GM12878 (cell line): Measurements from ENCODE around the gene SMIM43. TPM values are rescaled to one million over a fixed set of nuclear protein-coding genes. Genes with fewer than 3 reads are reported as not detected.

Experiments used
- ATAC-seq: fragments of 200-7000 bp; cut with Tn5 transposase; 3 replicates; pipeline ENCODE4 v1.9.1; 2020; ENCODE audit warnings: mild to moderate bottlenecking, moderate library complexity
- BruUV-seq: library from RNA; stranded (reverse); fragments of 400-500 nt; replicated peaks from 2 replicates; lab custom pipeline; 2021; lab: Mats Ljungman, UMichigan
- CTCF ChIA-PET: fragments of 300-600 bp; sonication (Branson Sonifier 250); formaldehyde crosslinking; extraction: SDS; loops from one replicate; lab custom pipeline; 2021; ENCODE audit warnings: inconsistent platforms; lab: Yijun Ruan, JAX
- POLR2A ChIA-PET: fragments of 350-600 bp; formaldehyde crosslinking; extraction: SDS; loops from one replicate; lab custom pipeline; 2021; ENCODE audit warnings: inconsistent platforms; lab: Charles Lee
- RAD21 ChIA-PET: fragments of 300-600 bp; sonication (Branson Sonifier 250); formaldehyde crosslinking; loops from one replicate; lab custom pipeline; 2023; ENCODE audit warnings: antibody characterized with exemption; ENCODE audit not compliant: unreplicated experiment; lab: Charles Lee
- SMC1A ChIA-PET: fragments of 300-600 bp; sonication (Branson Sonifier 250); formaldehyde crosslinking; loops from one replicate; lab custom pipeline; 2023; ENCODE audit not compliant: unreplicated experiment, uncharacterized antibody; lab: Charles Lee
- DNase-seq: peaks from one replicate; pipeline ENCODE4 v3.0.0-alpha.2; 2011; ENCODE audit warnings: low read depth, low spot score
- FAIRE-seq: peaks from 3 replicates; lab custom pipeline; 2011; peaks lifted over from hg19 to GRCh38; lab: Jason Lieb, UNC
- H2AFZ ChIP-seq: 2 replicates; pipeline ENCODE4 v1.6.0; 2011; ENCODE audit warnings: low read depth, low read length, control low read depth; ENCODE audit not compliant: control insufficient read depth
- H3K27ac ChIP-seq: 2 replicates; pipeline ENCODE4 v1.5.1; 2011; ENCODE audit warnings: control low read depth; ENCODE audit not compliant: control insufficient read depth, insufficient read depth
- H3K27me3 ChIP-seq, 2 experiments: replicated peaks in 1 of 2; 2 replicates each; pipeline versions ENCODE4 v1.6.0 to v1.6.1; 2011; ENCODE audit warnings: low read length in 1 of 2; ENCODE audit not compliant: control insufficient read depth in 2 of 2, insufficient read depth in 2 of 2
- H3K36me3 ChIP-seq, 2 experiments: 2 replicates each; pipeline ENCODE4 v1.5.1; 2011; ENCODE audit warnings: low read length in 1 of 2; ENCODE audit not compliant: control insufficient read depth in 2 of 2, insufficient read depth in 2 of 2
- H3K4me1 ChIP-seq: 2 replicates; pipeline ENCODE4 v1.6.1; 2011; ENCODE audit warnings: mild to moderate bottlenecking, low read length, moderate library complexity, mixed read lengths; ENCODE audit not compliant: control insufficient read depth, insufficient read depth
- H3K4me2 ChIP-seq: 2 replicates; pipeline ENCODE4 v1.6.0; 2011; ENCODE audit warnings: control low read depth; ENCODE audit not compliant: control insufficient read depth, insufficient read depth
- H3K4me3 ChIP-seq: fragments of 200-600 bp; sonication (generic); 2 replicates; pipeline ENCODE4 v1.5.1; 2016
- H3K79me2 ChIP-seq: 2 replicates; pipeline ENCODE4 v1.6.0; 2011; ENCODE audit warnings: low read length; ENCODE audit not compliant: control insufficient read depth, insufficient read depth
- H3K9ac ChIP-seq: 2 replicates; pipeline ENCODE4 v1.8.0; 2011; ENCODE audit warnings: low read length, control low read depth, mixed read lengths; ENCODE audit not compliant: control insufficient read depth, insufficient read depth
- H3K9me3 ChIP-seq: replicated peaks from 3 replicates; pipeline ENCODE4 v1.5.1; 2011; ENCODE audit warnings: mild to moderate bottlenecking, low read length; ENCODE audit not compliant: control insufficient read depth, insufficient read depth
- H4K20me1 ChIP-seq: 2 replicates; pipeline ENCODE4 v1.6.0; 2011; ENCODE audit not compliant: control insufficient read depth, insufficient read depth
- MLLT1 ChIP-seq: fragments of 450-650 bp; IDR thresholded peaks from 2 replicates; pipeline ENCODE4 v1.6.1; 2016; ENCODE audit warnings: mild to moderate bottlenecking
- POU2F2 ChIP-seq: IDR thresholded peaks from 3 replicates; pipeline ENCODE4 v1.6.1; 2011; ENCODE audit warnings: low read depth, mild to moderate bottlenecking, low read length, borderline replicate concordance
- WGBS: methylation state at CpG from one replicate; pipeline ENCODE4 v1.1.6; 2016; ENCODE audit warnings: low lambda C conversion rate; ENCODE audit not compliant: insufficient replicate concordance, insufficient coverage; ENCODE audit errors: missing lambda C conversion rate; 5-methylcytosine and 5-hydroxymethylcytosine counted together
- in situ Hi-C: fragments of 300-500 bp; cut with MboI; formaldehyde crosslinking; loops from 9 replicates; pipeline ENCODE4 v1.14.3; 2018; ENCODE audit warnings: mixed read lengths
- intact Hi-C: fragments of 100-400 bp; cut with micrococcal nuclease; formaldehyde crosslinking; loops from one replicate; pipeline ENCODE4 v1.14.2; 2022; ENCODE audit not compliant: unreplicated experiment
- polyA plus RNA-seq, 11 experiments: library from polyadenylated mRNA; depleted of rRNA in 4 of 11; unstranded in 6 of 11; stranded (reverse) in 5 of 11; fragments of >200 nt; fragmentation: Nextera tagmentation in 4 of 11; fragmentation: Illumina TruSeq in 1 of 11; extraction: Ambion mirVana in 4 of 11; extraction: Trizol in 1 of 11; gene quantifications; 1 replicate in 1 of 11; 2 replicates in 10 of 11; pipeline versions ENCODE4 v1.2.1 to v1.2.3, GENCODE V29; 2011 to 2016; ENCODE audit warnings: inconsistent platforms in 2 of 11, missing spikeins in 2 of 11, low read depth in 1 of 11
- total RNA-seq, 4 experiments: library from RNA; depleted of rRNA in 3 of 4; stranded (reverse); fragments of >200 nt in 3 of 4; fragmentation: Illumina TruSeq in 1 of 4; extraction: Trizol in 1 of 4; gene quantifications; 2 replicates each; pipeline versions ENCODE4 v1.2.1 to v1.2.3, GENCODE V29; 2013 to 2021

The SMIM43 gene
- total and polyA plus RNA-seq, 10 of the 15 experiments (the other 5 are each of a cell fraction or from before 2014, with no cell fraction given), result 0.12 TPM; not detected in 9

- POLR2A ChIA-PET, result interaction anchor here (1.0 to 3.6 kb wide), 4 partner anchors 11 to 22 kb away, joined by 3 to 19 read pairs (median 8); partner anchors contain the start of gene EXOSC9
- Histone ChIP-seq H3K4me2 (no peak overlapping the region), H3K9me3 (no peaks in the 10 kb centered on the region), H3K36me3 (no peaks in the 10 kb centered on the region), H3K79me2 (no peaks in the 10 kb centered on the region), H3K27ac (no peak overlapping the region), H3K9ac (no peak overlapping the region), H3K27me3 (no peaks in the 10 kb centered on the region; a peak in 1 of 4 replicates), H4K20me1 (no peaks in the 10 kb centered on the region), H3K4me3 (no peak overlapping the region), H3K4me1 (peaks cover 12% of the 10 kb centered on the region), H2AFZ (no peak overlapping the region)
- DNase-seq (no peak), FAIRE-seq (no peak), ATAC-seq (peak; percentile 11; the same call in 2 of the 3 replicates)
- RAD21 ChIA-PET, result interaction anchor here (1.0 to 4.0 kb wide), 3 partner anchors 16 to 45 kb away, joined by 4 to 28 read pairs (median 9); partner anchors contain the start of genes CCNA2 and EXOSC9
- CTCF ChIA-PET, result interaction anchor here (0.7 to 2.0 kb wide), 5 partner anchors 9 to 82 kb away, joined by 3 to 6 read pairs (median 5); partner anchors contain the start of gene ANXA5
- 87% methylated on average over 8 of the region's 8 CpGs for WGBS
- intact Hi-C loops, result no loop called here
- SMC1A ChIA-PET, result interaction anchor here (1.2 to 3.9 kb wide), 8 partner anchors 11 to 45 kb away, joined by 3 to 36 read pairs (median 12); partner anchors contain the start of genes CCNA2, EXOSC9 and SMIM43
- in situ Hi-C loops, result no loop called here
- BruUV-seq, result no TSS peak
- TF ChIP-seq POU2F2 (no peak), MLLT1 (peak; percentile 74)
Observed at GRCh38 chr4:121778991-121779628, 14.1 kb upstream of the SMIM43 start.
